Activated T-cell treated with anti-CD3 and anti-CD28 coated beads, Interleukin-2, amount 50 U/mL, for 72 hours (primary cell): ENCODE measurements around the gene SYMPK. TPM values are rescaled to one million over a fixed set of nuclear protein-coding genes. Genes with fewer than 3 reads are reported as not detected.
"Not testable (repeated sequence)": the region's sequence is repeated elsewhere in the genome, so short reads cannot be mapped to it uniquely, and the experiment has no call there.

ENCODE experiments used
- ATAC-seq, 2 donors: fragments of 150-1000 bp; cut with Tn5 transposase; replicated peaks in 1 of 2; 2 replicates each; pipeline ENCODE4 v1.10.0; 2021; ENCODE audit warnings: moderate library complexity in 2 of 2, mild to moderate bottlenecking in 1 of 2
- DNase-seq, 2 donors: peaks; one replicate each; pipeline ENCODE4 v3.0.0; 2021 to 2022; ENCODE audit warnings: mixed read lengths in 1 of 2
- H3K27ac Mint-ChIP-seq: one replicate; pipeline ENCODE4 v1.8.0; 2022; ENCODE audit warnings: mild to moderate bottlenecking, moderate library complexity, mixed read lengths
- H3K27me3 Mint-ChIP-seq: one replicate; pipeline ENCODE4 v1.8.0; 2022; ENCODE audit warnings: low read depth, mixed read lengths
- H3K36me3 Mint-ChIP-seq, 2 donors: one replicate each; pipeline ENCODE4 v1.8.0; 2022; ENCODE audit warnings: mixed read lengths in 2 of 2, mild to moderate bottlenecking in 1 of 2; ENCODE audit not compliant: insufficient read depth in 2 of 2
- H3K4me1 Mint-ChIP-seq: one replicate; pipeline ENCODE4 v1.8.0; 2022; ENCODE audit warnings: low read depth, mixed read lengths
- H3K4me3 Mint-ChIP-seq, 2 donors: one replicate each; pipeline ENCODE4 v1.8.0; 2022; ENCODE audit warnings: mild to moderate bottlenecking in 2 of 2, mixed read lengths in 2 of 2, moderate library complexity in 2 of 2
- H3K9me3 Mint-ChIP-seq, 2 donors: one replicate each; pipeline ENCODE4 v1.8.0; 2022; ENCODE audit warnings: mixed read lengths in 2 of 2
- total RNA-seq, 2 donors: library from RNA; stranded (reverse); gene quantifications; one replicate each; pipeline ENCODE4 v1.2.3, GENCODE V29; 2022

SYMPK gene
- total RNA-seq, 2 donors from 2014 or later = 95.5 to 112 TPM

- H3K4me3 Mint-ChIP-seq = no peak overlapping the region
- DNase-seq (no peak), ATAC-seq (no peak)
- H3K4me1 Mint-ChIP-seq = peaks cover 12% of the 10 kb centered on the region
- no peaks in the 10 kb centered on the region for H3K9me3 Mint-ChIP-seq
- no peaks in the 10 kb centered on the region for H3K36me3 Mint-ChIP-seq
- no peak overlapping the region for H3K27ac Mint-ChIP-seq
- H3K27me3 Mint-ChIP-seq = no peaks in the 10 kb centered on the region
Measured at GRCh38 chr19:45814166-45814780, 48.7 kb downstream of the SYMPK start.

GRCh38 chr19:45812297-45812696 is 50.6 kb downstream of the SYMPK start:
- no peaks in the 10 kb centered on the region for H3K36me3 Mint-ChIP-seq
- no peaks in the 10 kb centered on the region for H3K9me3 Mint-ChIP-seq
- DNase-seq (no peak), ATAC-seq (no peak)
- H3K4me3 Mint-ChIP-seq = no peak overlapping the region
- no peaks in the 10 kb centered on the region for H3K27me3 Mint-ChIP-seq
- peaks cover 11% of the 10 kb centered on the region for H3K4me1 Mint-ChIP-seq
- no peak overlapping the region for H3K27ac Mint-ChIP-seq

DNA sequence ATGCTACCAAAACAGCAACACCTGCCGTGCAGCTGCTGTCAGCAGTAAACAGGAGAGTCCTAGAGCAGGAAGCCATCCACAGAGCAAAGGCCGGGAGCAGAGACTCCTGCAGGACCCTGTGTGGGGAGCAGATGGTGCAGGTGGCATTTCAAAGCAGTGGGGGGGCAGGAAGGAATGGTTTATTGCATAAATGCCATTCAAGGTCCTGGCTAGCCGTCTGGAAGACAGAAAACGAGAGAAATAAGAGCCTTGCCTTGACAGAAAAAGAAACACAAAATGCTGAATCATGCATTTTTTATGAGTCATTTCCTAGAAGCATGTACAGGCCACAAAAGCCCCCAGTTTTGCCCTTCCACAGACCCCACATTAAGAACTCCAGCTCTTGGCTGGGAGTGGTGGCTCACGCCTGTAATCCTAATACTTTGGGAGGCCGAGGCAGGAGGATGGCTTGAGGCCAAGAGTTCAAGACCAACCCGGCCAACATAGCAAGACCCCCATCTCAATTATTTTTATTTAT is 53.2 kb downstream of the SYMPK start:
- DNase-seq (no peak), ATAC-seq (peak; percentile 38 to 73)
- Mint-ChIP-seq H3K9me3 (no peaks in the 10 kb centered on the region), H3K4me3 (peak overlapping the region; percentile 27 to 61), H3K27ac (peak overlapping the region; percentile 48), H3K4me1 (peaks cover 7% of the 10 kb centered on the region), H3K27me3 (peaks cover 6% of the 10 kb centered on the region), H3K36me3 (no peaks in the 10 kb centered on the region)

GRCh38 chr19:45805719-45806118 is 57.2 kb downstream of the SYMPK start:
- Mint-ChIP-seq H3K27me3 (peaks cover 24% of the 10 kb centered on the region), H3K36me3 (no peaks in the 10 kb centered on the region), H3K4me1 (peaks cover 7% of the 10 kb centered on the region), H3K27ac (no peak overlapping the region), H3K9me3 (no peaks in the 10 kb centered on the region), H3K4me3 (no peak overlapping the region)
- ATAC-seq (no peak), DNase-seq (no peak)

GRCh38 chr19:45804959-45805230 is 58.1 kb downstream of the SYMPK start:
- ATAC-seq = no peak

DNA sequence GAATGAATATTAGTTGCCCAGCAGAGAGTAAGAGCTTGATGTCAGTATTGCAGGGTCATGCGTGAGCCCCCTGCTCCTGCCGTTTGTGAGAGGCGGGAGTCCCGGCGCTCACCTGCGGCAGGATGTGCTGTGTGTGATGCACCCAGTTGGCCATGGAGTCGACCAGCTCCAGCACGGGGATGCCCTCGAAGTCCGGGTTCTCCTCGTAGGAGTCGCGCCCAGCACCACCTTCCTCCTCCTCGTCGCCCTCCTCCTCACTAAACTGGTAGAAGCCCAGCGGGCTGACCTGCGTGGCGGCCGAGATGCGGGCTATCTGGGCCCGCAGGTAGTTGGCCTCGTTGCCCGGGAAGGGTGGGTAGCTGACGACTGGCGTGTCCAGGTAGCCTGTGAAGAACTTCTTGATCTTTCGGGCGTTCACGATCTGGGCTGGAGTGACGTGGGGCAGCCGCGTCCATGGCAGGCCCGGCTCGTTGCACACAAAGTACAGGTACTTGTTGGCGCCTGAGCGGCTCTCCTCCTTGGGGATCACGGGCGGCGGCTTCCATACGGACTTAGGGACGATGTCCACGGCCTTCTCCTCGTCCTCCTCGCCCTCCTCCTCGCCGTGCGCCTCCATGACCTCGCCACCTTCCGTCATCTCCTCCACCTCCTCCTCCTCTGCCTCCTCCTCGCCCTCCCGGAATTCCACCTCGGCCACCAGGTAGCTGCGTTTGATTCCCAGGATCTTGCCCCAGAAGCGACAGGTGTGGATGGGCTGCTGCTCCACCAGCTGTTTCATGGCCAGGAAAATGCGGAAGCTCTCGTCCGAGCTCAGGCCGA is 58.6 kb downstream of the SYMPK start:
- no peak overlapping the region for H3K4me3 Mint-ChIP-seq
- H3K9me3 Mint-ChIP-seq = no peaks in the 10 kb centered on the region
- H3K27me3 Mint-ChIP-seq = peaks cover 25% of the 10 kb centered on the region
- H3K4me1 Mint-ChIP-seq = peaks cover 2% of the 10 kb centered on the region
- DNase-seq = no peak
- no peak overlapping the region for H3K27ac Mint-ChIP-seq
- ATAC-seq = no peak
- no peaks in the 10 kb centered on the region for H3K36me3 Mint-ChIP-seq

More at GRCh38 chr19:45804959-45805230, 58.1 kb downstream of the SYMPK start:
- Mint-ChIP-seq H3K9me3 (no peaks in the 10 kb centered on the region), H3K4me3 (no peak overlapping the region), H3K4me1 (peaks cover 7% of the 10 kb centered on the region), H3K27me3 (peaks cover 24% of the 10 kb centered on the region), H3K27ac (no peak overlapping the region), H3K36me3 (no peaks in the 10 kb centered on the region)
- no peak for DNase-seq

- Mint-ChIP-seq H3K36me3 (no peaks in the 10 kb centered on the region), H3K27ac (no peak overlapping the region), H3K9me3 (no peaks in the 10 kb centered on the region), H3K4me3 (no peak overlapping the region), H3K27me3 (peaks cover 44% of the 10 kb centered on the region), H3K4me1 (peaks cover 11% of the 10 kb centered on the region)
- DNase-seq (no peak), ATAC-seq (no peak)
Measured at GRCh38 chr19:45801603-45802175, 61.3 kb downstream of the SYMPK start.

DNA sequence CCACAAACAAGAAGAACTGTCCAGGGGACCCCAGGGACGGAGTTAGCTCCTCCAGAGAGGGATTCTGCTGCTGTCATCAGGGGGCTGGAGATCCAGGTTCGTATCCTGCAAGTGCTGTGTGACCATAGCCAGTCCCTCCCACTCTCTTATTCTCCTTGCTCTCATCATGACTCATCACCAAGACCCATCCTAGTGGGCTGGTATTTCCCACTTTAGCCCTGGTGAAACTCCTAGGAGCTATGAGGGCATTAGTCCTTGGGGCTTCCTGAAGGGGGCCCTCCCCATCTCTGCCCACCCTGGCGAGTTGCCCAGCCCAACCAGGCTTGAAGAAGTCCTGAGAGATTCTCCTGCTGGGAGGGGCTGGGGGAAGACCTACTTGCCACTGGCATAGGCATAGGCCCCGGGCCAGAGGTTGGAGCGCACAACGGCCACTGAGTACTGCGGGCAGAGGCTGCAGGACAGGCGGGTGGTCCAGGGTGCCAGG is 62.8 kb downstream of the SYMPK start:
- DNase-seq (no peak), ATAC-seq (no peak)
- peaks cover 11% of the 10 kb centered on the region for H3K4me1 Mint-ChIP-seq
- H3K36me3 Mint-ChIP-seq = no peaks in the 10 kb centered on the region
- H3K27ac Mint-ChIP-seq = no peak overlapping the region
- no peaks in the 10 kb centered on the region for H3K9me3 Mint-ChIP-seq
- peaks cover 52% of the 10 kb centered on the region for H3K27me3 Mint-ChIP-seq
- no peak overlapping the region for H3K4me3 Mint-ChIP-seq

DNA sequence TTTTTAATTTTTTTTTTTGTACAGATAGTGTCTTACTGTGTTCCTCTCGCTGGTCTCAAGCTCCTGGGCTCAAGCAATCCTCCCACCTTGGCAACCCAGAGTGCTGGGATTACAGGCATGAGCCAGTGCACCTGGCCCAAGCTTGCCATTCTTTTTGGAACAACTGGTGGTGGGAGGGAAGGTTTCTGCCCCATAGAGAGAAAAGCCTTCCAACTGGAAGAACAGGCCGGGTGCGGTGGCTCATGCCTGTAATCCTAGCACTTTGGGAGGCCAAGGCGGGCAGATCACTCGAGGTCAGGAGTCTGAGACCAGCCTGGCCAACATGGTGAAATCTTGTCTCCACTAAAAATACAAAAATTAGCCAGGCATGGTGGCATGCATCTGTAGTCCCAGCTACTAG is 63.4 kb downstream of the SYMPK start:
- peaks cover 58% of the 10 kb centered on the region for H3K27me3 Mint-ChIP-seq
- H3K9me3 Mint-ChIP-seq, ATAC-seq, DNase-seq, H3K4me3 Mint-ChIP-seq, H3K27ac Mint-ChIP-seq, H3K36me3 Mint-ChIP-seq: not testable (repeated sequence)
- H3K4me1 Mint-ChIP-seq = peaks cover 11% of the 10 kb centered on the region

- H3K27ac Mint-ChIP-seq = no peak overlapping the region
- peaks cover 61% of the 10 kb centered on the region for H3K27me3 Mint-ChIP-seq
- peaks cover 12% of the 10 kb centered on the region for H3K4me1 Mint-ChIP-seq
- ATAC-seq (peak; percentile 75 to 82), DNase-seq (peak; percentile 60 to 61)
- no peak overlapping the region for H3K4me3 Mint-ChIP-seq
- H3K9me3 Mint-ChIP-seq = no peaks in the 10 kb centered on the region
- no peaks in the 10 kb centered on the region for H3K36me3 Mint-ChIP-seq
Measured at GRCh38 chr19:45798995-45799517, 63.9 kb downstream of the SYMPK start.

GRCh38 chr19:45794627-45795026 is 68.3 kb downstream of the SYMPK start:
- no peak overlapping the region for H3K4me3 Mint-ChIP-seq
- no peak overlapping the region for H3K27ac Mint-ChIP-seq
- peaks cover 49% of the 10 kb centered on the region for H3K27me3 Mint-ChIP-seq
- ATAC-seq (no peak), DNase-seq (no peak)
- no peaks in the 10 kb centered on the region for H3K9me3 Mint-ChIP-seq
- peaks cover 3 to 7% of the 10 kb centered on the region in 2 donors for H3K36me3 Mint-ChIP-seq
- peaks cover 44% of the 10 kb centered on the region for H3K4me1 Mint-ChIP-seq

GRCh38 chr19:45793876-45794275 is 69.1 kb downstream of the SYMPK start:
- H3K27ac Mint-ChIP-seq = no peak overlapping the region
- peaks cover 9 to 14% of the 10 kb centered on the region in 2 donors for H3K36me3 Mint-ChIP-seq
- H3K9me3 Mint-ChIP-seq = no peaks in the 10 kb centered on the region
- H3K27me3 Mint-ChIP-seq = peaks cover 44% of the 10 kb centered on the region
- H3K4me1 Mint-ChIP-seq = peaks cover 39% of the 10 kb centered on the region
- DNase-seq (no peak), ATAC-seq (no peak)
- H3K4me3 Mint-ChIP-seq = no peak overlapping the region

GRCh38 chr19:45793178-45793564 is 69.8 kb downstream of the SYMPK start:
- Mint-ChIP-seq H3K4me3 (peak overlapping the region; percentile 62 to 69), H3K9me3 (no peaks in the 10 kb centered on the region), H3K27me3 (peaks cover 36% of the 10 kb centered on the region), H3K36me3 (peaks cover 11 to 21% of the 10 kb centered on the region in 2 donors), H3K27ac (peak overlapping the region; percentile 54), H3K4me1 (peaks cover 33% of the 10 kb centered on the region)
- DNase-seq = no peak
- no peak for ATAC-seq
